Epithelial cell of esophagus (primary cell): ENCODE results near the gene SLCO2A1.

Experiments
- DNase-seq: peaks from one replicate; pipeline ENCODE4 v3.0.0; 2010; ENCODE audit warnings: low read depth
- H3K4me3 ChIP-seq: 2 replicates; pipeline ENCODE4 v1.5.1; 2011; ENCODE audit warnings: mild to moderate bottlenecking, low read length, control low read depth
- CTCF ChIP-seq: IDR thresholded peaks from 2 replicates; pipeline ENCODE4 v1.5.1; 2011; ENCODE audit warnings: low read depth, mild to moderate bottlenecking, low read length, control low read depth, inconsistent platforms; ENCODE audit not compliant: insufficient read depth; ENCODE audit errors: missing control alignments

SLCO2A1 gene

GRCh38 chr3:134066651-134067530 is 37.2 kb upstream of the SLCO2A1 start:
- H3K4me3 ChIP-seq = no peak overlapping the region
- no peak for TF ChIP-seq CTCF
- DNase-seq = no peak

GRCh38 chr3:134066158-134066541 is 36.4 kb upstream of the SLCO2A1 start:
- TF ChIP-seq CTCF = no peak

GRCh38 chr3:134065252-134066157 is 35.8 kb upstream of the SLCO2A1 start:
- TF ChIP-seq CTCF = no peak
- H3K4me3 ChIP-seq = no peak overlapping the region
- DNase-seq = no peak

More at GRCh38 chr3:134066158-134066541, 36.4 kb upstream of the SLCO2A1 start:
- no peak for DNase-seq
- H3K4me3 ChIP-seq = no peak overlapping the region

GRCh38 chr3:134064081-134064480 is 34.4 kb upstream of the SLCO2A1 start:
- no peak for DNase-seq
- H3K4me3 ChIP-seq = no peak overlapping the region
- no peak for TF ChIP-seq CTCF

- no peak overlapping the region for H3K4me3 ChIP-seq
- no peak for TF ChIP-seq CTCF
- no peak for DNase-seq
Observed at GRCh38 chr3:134061401-134061800, 31.7 kb upstream of the SLCO2A1 start.

GRCh38 chr3:134060561-134061385 is 31.0 kb upstream of the SLCO2A1 start:
- TF ChIP-seq CTCF = no peak
- DNase-seq = no peak

More at GRCh38 chr3:134060561-134061385, 31.0 kb upstream of the SLCO2A1 start:
- no peak overlapping the region for H3K4me3 ChIP-seq
